ENCODE measurements around the gene CC2D2A.

The CC2D2A gene

DNA sequence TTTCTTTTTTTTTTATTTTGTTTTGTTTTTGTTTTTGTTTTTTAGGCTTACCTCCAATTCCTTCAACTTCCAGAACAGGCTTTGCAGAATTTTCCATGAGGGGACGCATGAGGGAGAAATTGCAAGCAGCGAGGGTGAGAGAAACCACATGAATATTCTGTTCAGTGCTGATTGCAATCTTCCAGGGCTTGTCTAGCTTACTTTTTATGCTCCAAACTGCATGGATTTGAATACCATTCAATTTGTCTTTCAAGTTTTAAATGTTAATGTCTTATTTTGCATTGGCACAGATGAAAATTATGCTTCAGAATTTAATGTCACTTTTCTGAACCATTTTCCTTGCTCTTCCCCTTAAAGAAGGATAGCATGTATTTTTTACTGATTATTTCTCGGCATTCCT lies 32.7 kb downstream of the CC2D2A start:
- H3K36me3 ChIP-seq = no peaks in the 10 kb centered on the region
- no peak overlapping the region for H3K27ac ChIP-seq
- H3K27me3 ChIP-seq = no peaks in the 10 kb centered on the region
- H3K4me3 ChIP-seq (ENCODE audit: low read depth in 1 of 2, low read length in 1 of 2) = no peak overlapping the region
- TF ChIP-seq, protein P1, sequence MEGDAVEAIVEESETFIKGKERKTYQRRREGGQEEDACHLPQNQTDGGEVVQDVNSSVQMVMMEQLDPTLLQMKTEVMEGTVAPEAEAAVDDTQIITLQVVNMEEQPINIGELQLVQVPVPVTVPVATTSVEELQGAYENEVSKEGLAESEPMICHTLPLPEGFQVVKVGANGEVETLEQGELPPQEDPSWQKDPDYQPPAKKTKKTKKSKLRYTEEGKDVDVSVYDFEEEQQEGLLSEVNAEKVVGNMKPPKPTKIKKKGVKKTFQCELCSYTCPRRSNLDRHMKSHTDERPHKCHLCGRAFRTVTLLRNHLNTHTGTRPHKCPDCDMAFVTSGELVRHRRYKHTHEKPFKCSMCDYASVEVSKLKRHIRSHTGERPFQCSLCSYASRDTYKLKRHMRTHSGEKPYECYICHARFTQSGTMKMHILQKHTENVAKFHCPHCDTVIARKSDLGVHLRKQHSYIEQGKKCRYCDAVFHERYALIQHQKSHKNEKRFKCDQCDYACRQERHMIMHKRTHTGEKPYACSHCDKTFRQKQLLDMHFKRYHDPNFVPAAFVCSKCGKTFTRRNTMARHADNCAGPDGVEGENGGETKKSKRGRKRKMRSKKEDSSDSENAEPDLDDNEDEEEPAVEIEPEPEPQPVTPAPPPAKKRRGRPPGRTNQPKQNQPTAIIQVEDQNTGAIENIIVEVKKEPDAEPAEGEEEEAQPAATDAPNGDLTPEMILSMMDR (IDR thresholded peaks at IDR 0.05) = no peak
- no peaks in the 10 kb centered on the region for H3K9me3 ChIP-seq
- no peaks in the 10 kb centered on the region for H3K4me1 ChIP-seq (ENCODE audit: control insufficient read depth in 1 of 2, insufficient read depth in 1 of 2, low read depth in 1 of 2, low read length in 1 of 2)

DNA sequence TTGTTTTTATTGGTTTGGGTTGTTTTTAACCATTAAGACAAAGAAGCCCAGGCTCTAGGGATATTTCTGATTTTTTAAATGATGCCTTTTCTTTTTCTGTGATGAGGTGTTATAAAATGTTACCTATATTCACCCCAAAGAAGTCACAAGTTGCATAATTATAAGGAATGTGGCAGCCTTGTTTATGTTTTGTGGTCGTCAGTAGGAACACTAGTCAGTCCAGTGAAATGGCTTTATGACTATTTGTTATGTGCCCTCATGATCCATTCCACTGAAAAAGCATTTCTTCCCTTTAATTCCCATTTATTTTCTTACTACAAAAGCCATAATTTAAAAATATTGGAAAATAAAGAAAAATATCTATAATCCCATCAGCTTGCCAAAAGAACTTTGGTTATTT lies 34.4 kb downstream of the CC2D2A start:
- Histone ChIP-seq H3K4me1 (ENCODE audit: control insufficient read depth in 1 of 2, insufficient read depth in 1 of 2, low read depth in 1 of 2, low read length in 1 of 2) (no peaks in the 10 kb centered on the region), H3K9me3 (no peaks in the 10 kb centered on the region), H3K36me3 (no peaks in the 10 kb centered on the region), H3K4me3 (ENCODE audit: low read depth in 1 of 2, low read length in 1 of 2) (no peak overlapping the region), H3K27ac (no peak overlapping the region), H3K27me3 (no peaks in the 10 kb centered on the region)
- TF ChIP-seq, protein P1 (IDR thresholded peaks at IDR 0.05) = no peak

DNA sequence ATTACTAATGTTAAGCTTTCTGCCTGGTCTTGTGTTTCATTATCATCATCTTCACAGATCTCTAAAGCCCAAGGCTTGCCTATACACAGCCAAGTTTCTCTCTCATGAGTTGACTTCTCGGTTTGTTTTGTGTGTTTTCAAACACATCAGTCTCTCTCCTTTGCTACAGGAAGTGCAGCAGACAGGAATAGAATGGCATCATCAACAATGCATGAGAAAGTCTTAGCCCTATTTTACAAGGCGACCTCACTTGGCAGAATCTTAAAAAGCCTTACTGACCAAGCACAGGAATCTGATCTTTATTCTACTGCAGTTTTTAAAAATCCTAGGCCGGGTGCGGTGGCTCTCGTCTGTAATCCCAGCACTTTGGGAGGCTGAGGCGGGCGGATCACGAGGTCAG lies 36.8 kb downstream of the CC2D2A start:
- H3K27me3 ChIP-seq = no peaks in the 10 kb centered on the region
- no peaks in the 10 kb centered on the region for H3K36me3 ChIP-seq
- H3K4me1 ChIP-seq (ENCODE audit: control insufficient read depth in 1 of 2, insufficient read depth in 1 of 2, low read depth in 1 of 2, low read length in 1 of 2) = no peaks in the 10 kb centered on the region
- H3K27ac ChIP-seq = no peak overlapping the region
- H3K4me3 ChIP-seq (ENCODE audit: low read depth in 1 of 2, low read length in 1 of 2) = no peak overlapping the region
- H3K9me3 ChIP-seq = no peaks in the 10 kb centered on the region
- TF ChIP-seq, protein P1 (IDR thresholded peaks at IDR 0.05) = no peak

DNA sequence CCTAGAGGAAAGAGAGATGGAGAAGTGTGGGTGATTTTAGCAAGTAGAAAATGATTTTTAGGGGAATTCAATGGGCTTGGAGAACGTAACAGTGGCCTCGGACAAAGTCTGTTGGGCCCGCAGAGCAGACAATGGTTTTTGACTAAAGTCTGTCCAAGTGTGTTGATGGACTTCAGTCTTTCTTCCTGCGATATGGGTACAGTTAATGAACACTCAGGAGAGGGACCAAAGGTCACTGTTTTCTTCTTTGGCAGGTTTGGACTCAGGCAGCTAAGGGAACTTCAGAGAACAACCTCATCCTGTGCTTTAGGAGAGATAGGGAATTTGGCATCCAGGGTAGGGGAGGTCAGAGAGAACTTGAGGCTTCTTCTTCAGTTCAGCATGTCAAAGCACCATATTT lies 38.0 kb downstream of the CC2D2A start:
- no peaks in the 10 kb centered on the region for H3K36me3 ChIP-seq
- no peak overlapping the region for H3K4me3 ChIP-seq (ENCODE audit: low read depth in 1 of 2, low read length in 1 of 2)
- no peaks in the 10 kb centered on the region for H3K27me3 ChIP-seq
- no peaks in the 10 kb centered on the region for H3K4me1 ChIP-seq (ENCODE audit: control insufficient read depth in 1 of 2, insufficient read depth in 1 of 2, low read depth in 1 of 2, low read length in 1 of 2)
- no peaks in the 10 kb centered on the region for H3K9me3 ChIP-seq
- TF ChIP-seq, protein P1 (IDR thresholded peaks at IDR 0.05) = no peak
- no peak overlapping the region for H3K27ac ChIP-seq

DNA sequence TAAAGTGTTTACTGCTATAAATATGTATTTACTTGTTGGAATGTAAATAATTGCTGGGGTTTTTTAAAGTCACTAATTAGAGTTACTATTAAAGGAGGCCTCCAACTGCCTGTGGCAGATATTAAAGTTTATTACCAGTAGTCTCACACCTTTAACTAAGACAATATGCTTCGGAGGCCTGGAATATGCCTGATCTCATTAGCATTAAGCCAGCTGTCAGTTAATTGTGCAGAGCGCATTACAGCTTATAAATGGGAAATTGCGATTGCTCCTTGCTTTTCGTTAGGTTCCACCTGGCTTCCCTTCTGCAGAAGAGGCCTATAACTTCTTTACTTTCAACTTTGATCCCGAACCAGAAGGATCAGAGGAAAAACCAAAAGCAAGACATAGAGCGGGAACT lies 41.3 kb downstream of the CC2D2A start:
- no peak overlapping the region for H3K27ac ChIP-seq
- no peaks in the 10 kb centered on the region for H3K36me3 ChIP-seq
- TF ChIP-seq, protein P1 (IDR thresholded peaks at IDR 0.05) = no peak
- H3K4me1 ChIP-seq (ENCODE audit: control insufficient read depth in 1 of 2, insufficient read depth in 1 of 2, low read depth in 1 of 2, low read length in 1 of 2) = peaks cover 3 to 4% of the 10 kb centered on the region in 2 experiments
- H3K27me3 ChIP-seq = no peaks in the 10 kb centered on the region
- no peaks in the 10 kb centered on the region for H3K9me3 ChIP-seq
- no peak overlapping the region for H3K4me3 ChIP-seq (ENCODE audit: low read depth in 1 of 2, low read length in 1 of 2)

DNA sequence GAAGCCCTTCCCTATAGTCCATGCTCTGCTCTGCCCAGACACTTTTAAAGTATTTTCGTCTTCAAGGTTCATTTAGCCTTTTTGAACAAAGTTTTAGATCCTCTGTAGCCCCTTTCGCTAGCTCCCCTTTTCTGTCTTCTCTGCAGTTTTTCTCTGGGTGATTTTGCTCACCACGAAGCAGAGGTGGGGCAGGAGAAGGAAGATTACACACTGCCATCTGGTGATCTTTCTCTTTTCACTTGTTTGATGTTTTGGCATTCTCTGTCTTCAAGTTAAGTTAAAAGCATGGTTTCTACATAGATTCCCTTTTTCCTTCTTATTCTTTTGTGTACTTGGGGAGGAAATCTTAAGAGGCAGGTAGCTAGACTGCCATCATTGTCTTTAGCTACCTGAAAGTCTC lies 43.9 kb downstream of the CC2D2A start:
- Histone ChIP-seq H3K27ac (no peak overlapping the region), H3K4me3 (ENCODE audit: low read depth in 1 of 2, low read length in 1 of 2) (no peak overlapping the region), H3K9me3 (no peaks in the 10 kb centered on the region), H3K27me3 (no peaks in the 10 kb centered on the region), H3K36me3 (no peaks in the 10 kb centered on the region), H3K4me1 (ENCODE audit: control insufficient read depth in 1 of 2, insufficient read depth in 1 of 2, low read depth in 1 of 2, low read length in 1 of 2) (peaks cover 22 to 27% of the 10 kb centered on the region in 2 experiments)
- TF ChIP-seq, protein P1 (IDR thresholded peaks at IDR 0.05) = no peak

Measured in neutrophil (primary cell).